Stimulated activated CD8-positive, alpha-beta memory T cell treated with anti-CD3 and anti-CD28 coated beads, Interleukin-15, amount 100 ng/mL, for 1 hour (primary cell): Measurements from ENCODE around the gene BMPER.

Experiments
- DNase-seq: peaks from one replicate; pipeline ENCODE4 v3.0.0-alpha.2; 2020; ENCODE audit warnings: low read depth

Gene BMPER

GRCh38 chr7:33923440-33924229 lies 18.3 kb downstream of the BMPER start:
- DNase-seq = no peak

GRCh38 chr7:33926535-33926934 lies 21.2 kb downstream of the BMPER start:
- no peak for DNase-seq

- DNase-seq = no peak
Measured at GRCh38 chr7:33928986-33929385, 23.6 kb downstream of the BMPER start.

- DNase-seq = no peak
Measured at GRCh38 chr7:33932221-33932620, 26.9 kb downstream of the BMPER start.

GRCh38 chr7:33932832-33933468 lies 27.6 kb downstream of the BMPER start:
- DNase-seq = peak; percentile 24

GRCh38 chr7:33933611-33934281 lies 28.4 kb downstream of the BMPER start:
- DNase-seq = no peak

- DNase-seq = no peak
Measured at GRCh38 chr7:33934391-33934790, 29.1 kb downstream of the BMPER start.

GRCh38 chr7:33936503-33936902 lies 31.2 kb downstream of the BMPER start:
- DNase-seq = no peak

GRCh38 chr7:33937871-33938270 lies 32.5 kb downstream of the BMPER start:
- no peak for DNase-seq

GRCh38 chr7:33939121-33939520 lies 33.8 kb downstream of the BMPER start:
- DNase-seq = no peak

- DNase-seq = no peak
Measured at GRCh38 chr7:33940503-33940902, 35.2 kb downstream of the BMPER start.

GRCh38 chr7:33941418-33941817 lies 36.1 kb downstream of the BMPER start:
- DNase-seq = no peak

GRCh38 chr7:33946094-33946699 lies 40.9 kb downstream of the BMPER start:
- no peak for DNase-seq

GRCh38 chr7:33950047-33950714 lies 44.8 kb downstream of the BMPER start:
- DNase-seq = no peak

GRCh38 chr7:33952824-33953223 lies 47.5 kb downstream of the BMPER start:
- DNase-seq = no peak

- no peak for DNase-seq
Measured at GRCh38 chr7:33958104-33958503, 52.8 kb downstream of the BMPER start.

- no peak for DNase-seq
Measured at GRCh38 chr7:33959676-33960075, 54.3 kb downstream of the BMPER start.

GRCh38 chr7:33961948-33962347 lies 56.6 kb downstream of the BMPER start:
- no peak for DNase-seq

- DNase-seq = no peak
Measured at GRCh38 chr7:33964417-33965182, 59.3 kb downstream of the BMPER start.

GRCh38 chr7:33965183-33965744 lies 59.9 kb downstream of the BMPER start:
- no peak for DNase-seq

- DNase-seq = no peak
Measured at GRCh38 chr7:33968591-33968990, 63.3 kb downstream of the BMPER start.
